ENCODE measurements around the gene IDI1. TPM values are rescaled to one million over a fixed set of nuclear protein-coding genes. Genes with fewer than 3 reads are reported as not detected.
"Not testable (repeated sequence)": the region's sequence is repeated elsewhere in the genome, so short reads cannot be mapped to it uniquely, and the experiment has no call there.

Gene IDI1
- total RNA-seq, 2 experiments from 2014 or later, result 244 to 250 TPM

GRCh38 chr10:1011696-1012095 is 37.2 kb downstream of the IDI1 start:
- Mint-ChIP-seq H3K27ac (no peak overlapping the region), H3K4me1 (ENCODE audit: low read depth) (no peaks in the 10 kb centered on the region), H3K36me3 (ENCODE audit: low read depth) (peaks cover 85% of the 10 kb centered on the region), H3K27me3 (no peaks in the 10 kb centered on the region), H3K9me3 (no peaks in the 10 kb centered on the region), H3K4me3 (no peak overlapping the region)
- TF ChIP-seq CTCF (IDR thresholded peaks at IDR 0.05), result no peak
- no peaks in the 10 kb centered on the region for H3K9me3 ChIP-seq (ENCODE audit: control insufficient read depth in 1 of 2, insufficient read depth in 1 of 2, low read length in 2 of 2)
- H3K36me3 ChIP-seq (ENCODE audit: insufficient read depth, low read length), result peaks cover 87% of the 10 kb centered on the region
- no peak overlapping the region for H3K4me3 ChIP-seq (ENCODE audit: low read length)
- H3K27ac ChIP-seq (ENCODE audit: low read depth in 1 of 2, low read length in 2 of 2), result no peak overlapping the region
- intact Hi-C loops (cut with DNase I, micrococcal nuclease), result no loop called here
- ATAC-seq (ENCODE audit: poor library complexity), result no peak
- DNase-seq, result no peak
- CTCF ChIA-PET, result no interaction called here
- H3K4me1 ChIP-seq (ENCODE audit: insufficient read depth, low read length), result no peaks in the 10 kb centered on the region
- POLR2A ChIA-PET, result no interaction called here
- no peaks in the 10 kb centered on the region for H3K27me3 ChIP-seq (ENCODE audit: control insufficient read depth in 1 of 2, insufficient read depth in 2 of 2, low read length in 2 of 2)

- ATAC-seq (ENCODE audit: poor library complexity) (no peak), DNase-seq (no peak)
- Histone ChIP-seq H3K4me3 (ENCODE audit: low read length) (no peak overlapping the region), H3K4me1 (ENCODE audit: insufficient read depth, low read length) (no peaks in the 10 kb centered on the region), H3K27me3 (ENCODE audit: control insufficient read depth in 1 of 2, insufficient read depth in 2 of 2, low read length in 2 of 2) (no peaks in the 10 kb centered on the region), H3K27ac (ENCODE audit: low read depth in 1 of 2, low read length in 2 of 2) (no peak overlapping the region), H3K36me3 (ENCODE audit: insufficient read depth, low read length) (peaks cover 87% of the 10 kb centered on the region), H3K9me3 (ENCODE audit: control insufficient read depth in 1 of 2, insufficient read depth in 1 of 2, low read length in 2 of 2) (no peaks in the 10 kb centered on the region)
- no peak for TF ChIP-seq CTCF (IDR thresholded peaks at IDR 0.05)
- H3K27ac Mint-ChIP-seq, result no peak overlapping the region
- no peak overlapping the region for H3K4me3 Mint-ChIP-seq
- no peaks in the 10 kb centered on the region for H3K4me1 Mint-ChIP-seq (ENCODE audit: low read depth)
- POLR2A ChIA-PET, result no interaction called here
- CTCF ChIA-PET, result interaction anchor here (0.6 kb wide), 1 partner anchor 98 kb away, joined by 3 read pairs; no protein-coding TSS in a partner anchor
- no peaks in the 10 kb centered on the region for H3K9me3 Mint-ChIP-seq
- intact Hi-C loops (cut with DNase I, micrococcal nuclease), result no loop called here
- H3K36me3 Mint-ChIP-seq (ENCODE audit: low read depth), result peaks cover 85% of the 10 kb centered on the region
- H3K27me3 Mint-ChIP-seq, result no peaks in the 10 kb centered on the region
These were observed 38.2 kb downstream of the IDI1 start for GRCh38 chr10:1010703-1011102.

GRCh38 chr10:1009947-1010346 is 39.0 kb downstream of the IDI1 start:
- H3K4me1 Mint-ChIP-seq (ENCODE audit: low read depth); ATAC-seq (ENCODE audit: poor library complexity); H3K27ac ChIP-seq (ENCODE audit: low read depth in 1 of 2, low read length in 2 of 2); POLR2A ChIA-PET; H3K9me3 ChIP-seq (ENCODE audit: control insufficient read depth in 1 of 2, insufficient read depth in 1 of 2, low read length in 2 of 2); DNase-seq; intact Hi-C loops (cut with DNase I, micrococcal nuclease); H3K27me3 Mint-ChIP-seq; H3K4me3 ChIP-seq (ENCODE audit: low read length); H3K4me3 Mint-ChIP-seq; H3K9me3 Mint-ChIP-seq; H3K27ac Mint-ChIP-seq; H3K4me1 ChIP-seq (ENCODE audit: insufficient read depth, low read length); H3K27me3 ChIP-seq (ENCODE audit: control insufficient read depth in 1 of 2, insufficient read depth in 2 of 2, low read length in 2 of 2): not testable (repeated sequence)
- peaks cover 90% of the 10 kb centered on the region for H3K36me3 ChIP-seq (ENCODE audit: insufficient read depth, low read length)
- peaks cover 89% of the 10 kb centered on the region for H3K36me3 Mint-ChIP-seq (ENCODE audit: low read depth)
- CTCF ChIA-PET, result interaction anchor here (0.6 kb wide), 1 partner anchor 98 kb away, joined by 3 read pairs; no protein-coding TSS in a partner anchor

DNA sequence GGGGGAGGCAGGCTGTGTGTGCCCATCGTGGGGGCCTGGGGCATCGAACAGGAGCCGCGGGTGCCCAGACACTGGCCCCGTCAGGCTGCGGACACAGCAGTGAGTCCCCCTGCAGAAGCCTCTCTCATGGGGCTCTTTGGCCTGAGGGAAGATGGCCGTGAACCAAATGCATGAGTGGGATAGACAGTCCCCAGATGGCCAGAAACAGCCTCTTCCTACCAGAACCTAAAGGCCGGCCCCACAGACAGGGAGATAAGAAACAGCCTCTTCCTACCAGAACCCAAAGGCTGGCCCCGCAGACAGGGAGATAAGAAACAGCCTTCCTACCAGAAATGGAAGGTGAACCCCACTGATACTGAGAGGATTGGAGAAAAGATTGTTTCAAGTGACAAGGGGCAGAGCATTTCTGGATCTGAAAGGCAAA is 39.8 kb downstream of the IDI1 start:
- no peak for TF ChIP-seq CTCF (IDR thresholded peaks at IDR 0.05)
- intact Hi-C loops (cut with DNase I, micrococcal nuclease), result no loop called here
- DNase-seq (no peak), ATAC-seq (ENCODE audit: poor library complexity) (no peak)
- H3K27me3 ChIP-seq (ENCODE audit: control insufficient read depth in 1 of 2, insufficient read depth in 2 of 2, low read length in 2 of 2), result no peaks in the 10 kb centered on the region
- H3K9me3 ChIP-seq (ENCODE audit: control insufficient read depth in 1 of 2, insufficient read depth in 1 of 2, low read length in 2 of 2), result no peaks in the 10 kb centered on the region
- peaks cover 88% of the 10 kb centered on the region for H3K36me3 Mint-ChIP-seq (ENCODE audit: low read depth)
- no peak overlapping the region for H3K4me3 ChIP-seq (ENCODE audit: low read length)
- no peaks in the 10 kb centered on the region for H3K4me1 Mint-ChIP-seq (ENCODE audit: low read depth)
- POLR2A ChIA-PET, result no interaction called here
- peaks cover 91% of the 10 kb centered on the region for H3K36me3 ChIP-seq (ENCODE audit: insufficient read depth, low read length)
- no peak overlapping the region for H3K4me3 Mint-ChIP-seq
- no peak overlapping the region for H3K27ac ChIP-seq (ENCODE audit: low read depth in 1 of 2, low read length in 2 of 2)
- CTCF ChIA-PET, result no interaction called here
- no peaks in the 10 kb centered on the region for H3K27me3 Mint-ChIP-seq
- H3K27ac Mint-ChIP-seq, result no peak overlapping the region
- H3K4me1 ChIP-seq (ENCODE audit: insufficient read depth, low read length), result no peaks in the 10 kb centered on the region
- no peaks in the 10 kb centered on the region for H3K9me3 Mint-ChIP-seq

All from CD4-positive, alpha-beta T cell (primary cell).